Astrocyte (in vitro differentiated cells and primary cell): ENCODE results near the gene GOLGA7B. TPM values are rescaled to one million over a fixed set of nuclear protein-coding genes. Genes with fewer than 3 reads are reported as not detected.

ENCODE experiments used
- DNase-seq: peaks from one replicate; pipeline ENCODE4 v3.0.0-alpha.2; 2010; ENCODE audit warnings: low read depth
- FAIRE-seq: peaks from 2 replicates; lab custom pipeline; 2011; peaks lifted over from hg19 to GRCh38; lab: Jason Lieb, UNC
- H2AFZ ChIP-seq: 2 replicates; pipeline ENCODE4 v1.6.0; 2012; ENCODE audit warnings: low read depth, low read length, inconsistent platforms
- H3K27ac ChIP-seq: 2 replicates; pipeline ENCODE4 v1.5.1; 2011; ENCODE audit warnings: low read depth, low read length, inconsistent platforms
- H3K27me3 ChIP-seq: 2 replicates; pipeline ENCODE4 v1.6.0; 2011; ENCODE audit warnings: low read length, inconsistent platforms; ENCODE audit not compliant: insufficient read depth
- H3K36me3 ChIP-seq: 2 replicates; pipeline ENCODE4 v1.5.1; 2011; ENCODE audit warnings: low read length, inconsistent platforms; ENCODE audit not compliant: insufficient read depth
- H3K4me1 ChIP-seq: 2 replicates; pipeline ENCODE4 v1.5.1; 2011; ENCODE audit warnings: low read length, inconsistent platforms; ENCODE audit not compliant: insufficient read depth
- H3K4me2 ChIP-seq: 2 replicates; pipeline ENCODE4 v1.6.0; 2012; ENCODE audit warnings: low read length, inconsistent platforms
- H3K4me3 ChIP-seq: 2 replicates; pipeline ENCODE4 v1.5.1; 2011; ENCODE audit warnings: low read depth, mild to moderate bottlenecking, low read length, inconsistent platforms; ENCODE audit not compliant: insufficient read depth
- H3K79me2 ChIP-seq: 2 replicates; pipeline ENCODE4 v1.6.0; 2012; ENCODE audit warnings: mild to moderate bottlenecking, low read length, inconsistent platforms; ENCODE audit not compliant: insufficient read depth
- H3K9ac ChIP-seq: 2 replicates; pipeline ENCODE4 v1.6.0; 2012; ENCODE audit warnings: mild to moderate bottlenecking, low read length, inconsistent platforms
- H3K9me3 ChIP-seq: 2 replicates; pipeline ENCODE4 v1.5.1; 2012; ENCODE audit warnings: low read depth, mild to moderate bottlenecking, low read length, inconsistent platforms; ENCODE audit not compliant: insufficient read depth
- H4K20me1 ChIP-seq: 2 replicates; pipeline ENCODE4 v1.6.0; 2012; ENCODE audit warnings: low read length, inconsistent platforms; ENCODE audit not compliant: insufficient read depth
- H3K27ac Mint-ChIP-seq: one replicate; pipeline ENCODE4 v1.8.0; 2021; ENCODE audit warnings: mild to moderate bottlenecking, mixed read lengths; ENCODE audit not compliant: unreplicated experiment
- H3K27me3 Mint-ChIP-seq: one replicate; pipeline ENCODE4 v1.8.0; 2021; ENCODE audit warnings: low read depth, mixed read lengths; ENCODE audit not compliant: unreplicated experiment
- H3K36me3 Mint-ChIP-seq: one replicate; pipeline ENCODE4 v1.8.0; 2021; ENCODE audit warnings: low read depth, mixed read lengths; ENCODE audit not compliant: unreplicated experiment
- H3K4me1 Mint-ChIP-seq: one replicate; pipeline ENCODE4 v1.8.0; 2021; ENCODE audit warnings: low read depth, mixed read lengths; ENCODE audit not compliant: unreplicated experiment
- H3K4me3 Mint-ChIP-seq: one replicate; pipeline ENCODE4 v1.8.0; 2021; ENCODE audit warnings: mild to moderate bottlenecking, moderate library complexity, mixed read lengths; ENCODE audit not compliant: unreplicated experiment
- H3K9me3 Mint-ChIP-seq: one replicate; pipeline ENCODE4 v1.8.0; 2021; ENCODE audit warnings: mild to moderate bottlenecking, mixed read lengths; ENCODE audit not compliant: unreplicated experiment
- EZH2 ChIP-seq: IDR thresholded peaks from 2 replicates; pipeline ENCODE4 v1.6.1; 2012; ENCODE audit warnings: mild to moderate bottlenecking, low read length, inconsistent platforms; ENCODE audit not compliant: insufficient read depth
- total RNA-seq: library from RNA; stranded (reverse); gene quantifications from 2 replicates; pipeline ENCODE4 v1.2.1, GENCODE V29; 2021
- TF ChIP-seq, protein P1 (sequence below): IDR thresholded peaks from 2 replicates; pipeline ENCODE4 v1.5.1; 2011; ENCODE audit warnings: low read depth, mild to moderate bottlenecking, inconsistent platforms, low read length, moderate library complexity; ENCODE audit not compliant: insufficient read depth

GOLGA7B gene
- total RNA-seq, 1 donor from 2014 or later: 0.16 TPM

DNA sequence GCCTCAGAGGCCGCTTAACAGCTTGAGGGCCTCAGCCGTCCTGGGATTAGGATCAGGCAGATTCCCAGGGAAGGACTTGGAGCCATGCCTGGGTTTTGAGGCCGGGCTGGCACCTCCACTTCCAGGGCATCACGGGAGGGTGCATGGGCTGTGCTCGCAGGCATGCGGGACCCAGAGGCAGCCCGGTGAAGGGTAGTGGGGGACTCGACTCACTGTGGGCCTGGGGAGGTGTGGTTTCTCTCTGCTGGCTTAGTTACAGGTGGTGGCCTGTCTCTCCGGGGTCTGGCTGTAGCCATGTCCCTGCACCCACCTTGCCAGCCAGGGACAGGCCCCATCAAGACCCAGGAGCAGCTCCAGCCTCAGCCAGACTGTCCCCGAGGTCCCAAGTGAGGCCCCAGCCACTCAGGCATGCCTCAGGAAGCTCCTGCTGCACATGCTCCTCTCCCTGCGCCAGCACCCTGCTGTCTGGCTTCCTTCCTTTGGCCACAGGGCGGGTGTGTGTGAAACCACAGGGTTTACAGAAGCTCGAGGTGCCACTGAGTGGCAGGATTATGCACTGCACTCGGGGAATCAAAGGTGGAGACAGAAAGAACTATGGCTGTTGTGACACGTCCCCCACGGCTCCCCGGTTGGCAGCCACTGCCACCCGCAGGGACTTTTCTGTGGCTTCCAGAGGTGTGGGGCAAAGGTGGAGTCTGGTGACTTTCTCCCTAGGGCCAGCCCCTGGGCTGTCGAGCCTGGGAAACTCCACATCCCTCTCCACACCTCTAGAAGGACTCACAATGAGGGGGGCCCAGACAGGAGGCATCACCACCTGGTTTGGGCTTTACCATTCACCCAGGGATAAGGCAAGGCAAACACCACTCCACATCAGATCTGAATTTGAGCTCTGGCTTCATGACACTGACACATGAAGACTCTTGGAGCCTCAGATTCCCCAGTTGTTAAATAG, 19.7 kb downstream of the GOLGA7B start:
- Histone ChIP-seq H3K4me3 (no peak overlapping the region), H3K4me2 (peak overlapping the region; percentile 44), H3K27me3 (peaks cover 43% of the 10 kb centered on the region), H3K27ac (no peak overlapping the region), H3K9me3 (no peaks in the 10 kb centered on the region), H3K4me1 (peaks cover 5% of the 10 kb centered on the region), H2AFZ (peak overlapping the region; percentile 81), H3K36me3 (no peaks in the 10 kb centered on the region), H4K20me1 (no peaks in the 10 kb centered on the region), H3K9ac (no peak overlapping the region), H3K79me2 (no peaks in the 10 kb centered on the region)
- DNase-seq (peak; percentile 72), FAIRE-seq (peak; percentile 79)
- TF ChIP-seq, protein P1, sequence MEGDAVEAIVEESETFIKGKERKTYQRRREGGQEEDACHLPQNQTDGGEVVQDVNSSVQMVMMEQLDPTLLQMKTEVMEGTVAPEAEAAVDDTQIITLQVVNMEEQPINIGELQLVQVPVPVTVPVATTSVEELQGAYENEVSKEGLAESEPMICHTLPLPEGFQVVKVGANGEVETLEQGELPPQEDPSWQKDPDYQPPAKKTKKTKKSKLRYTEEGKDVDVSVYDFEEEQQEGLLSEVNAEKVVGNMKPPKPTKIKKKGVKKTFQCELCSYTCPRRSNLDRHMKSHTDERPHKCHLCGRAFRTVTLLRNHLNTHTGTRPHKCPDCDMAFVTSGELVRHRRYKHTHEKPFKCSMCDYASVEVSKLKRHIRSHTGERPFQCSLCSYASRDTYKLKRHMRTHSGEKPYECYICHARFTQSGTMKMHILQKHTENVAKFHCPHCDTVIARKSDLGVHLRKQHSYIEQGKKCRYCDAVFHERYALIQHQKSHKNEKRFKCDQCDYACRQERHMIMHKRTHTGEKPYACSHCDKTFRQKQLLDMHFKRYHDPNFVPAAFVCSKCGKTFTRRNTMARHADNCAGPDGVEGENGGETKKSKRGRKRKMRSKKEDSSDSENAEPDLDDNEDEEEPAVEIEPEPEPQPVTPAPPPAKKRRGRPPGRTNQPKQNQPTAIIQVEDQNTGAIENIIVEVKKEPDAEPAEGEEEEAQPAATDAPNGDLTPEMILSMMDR: peak; percentile 68
- peak; percentile 0 for TF ChIP-seq EZH2
- Mint-ChIP-seq H3K4me3 (peak overlapping the region; percentile 60), H3K4me1 (no peaks in the 10 kb centered on the region), H3K27me3 (peaks cover 46% of the 10 kb centered on the region), H3K27ac (no peak overlapping the region), H3K9me3 (no peaks in the 10 kb centered on the region), H3K36me3 (no peaks in the 10 kb centered on the region)

DNA sequence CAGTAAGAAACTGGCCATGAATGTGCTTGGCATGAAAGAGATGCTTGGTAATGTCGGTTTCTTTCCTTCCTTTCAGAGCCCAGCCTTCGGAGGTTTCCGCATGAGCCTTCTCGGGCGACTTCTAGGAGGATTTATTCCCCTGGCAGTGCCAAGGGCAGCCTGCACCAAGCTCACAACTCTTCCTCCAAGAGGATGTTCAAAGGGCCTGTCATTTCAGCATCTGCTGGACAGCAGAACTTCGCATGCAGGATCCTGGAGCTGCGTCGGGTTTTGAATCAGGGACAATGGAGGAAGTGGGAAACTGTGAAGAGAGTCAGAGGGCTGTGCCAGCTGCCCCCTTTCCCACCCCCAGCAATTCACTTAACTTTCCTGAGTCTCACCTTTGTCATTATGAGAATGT, 21.3 kb downstream of the GOLGA7B start:
- no peak overlapping the region for H3K27ac ChIP-seq
- H3K4me2 ChIP-seq: no peak overlapping the region
- H3K79me2 ChIP-seq: no peaks in the 10 kb centered on the region
- no peak overlapping the region for H3K4me3 ChIP-seq
- peaks cover 46% of the 10 kb centered on the region for H3K27me3 ChIP-seq
- no peaks in the 10 kb centered on the region for H3K36me3 ChIP-seq
- H3K27me3 Mint-ChIP-seq: peaks cover 53% of the 10 kb centered on the region
- no peak overlapping the region for H3K27ac Mint-ChIP-seq
- H3K4me1 ChIP-seq: peaks cover 5% of the 10 kb centered on the region
- no peak for DNase-seq
- H3K9ac ChIP-seq: no peak overlapping the region
- no peak for FAIRE-seq
- H3K9me3 Mint-ChIP-seq: no peaks in the 10 kb centered on the region
- H3K4me3 Mint-ChIP-seq: no peak overlapping the region
- no peaks in the 10 kb centered on the region for H3K9me3 ChIP-seq
- H3K36me3 Mint-ChIP-seq: no peaks in the 10 kb centered on the region
- H4K20me1 ChIP-seq: no peaks in the 10 kb centered on the region
- H2AFZ ChIP-seq: no peak overlapping the region
- no peak for TF ChIP-seq EZH2
- TF ChIP-seq, protein P1: no peak
- H3K4me1 Mint-ChIP-seq: no peaks in the 10 kb centered on the region

DNA sequence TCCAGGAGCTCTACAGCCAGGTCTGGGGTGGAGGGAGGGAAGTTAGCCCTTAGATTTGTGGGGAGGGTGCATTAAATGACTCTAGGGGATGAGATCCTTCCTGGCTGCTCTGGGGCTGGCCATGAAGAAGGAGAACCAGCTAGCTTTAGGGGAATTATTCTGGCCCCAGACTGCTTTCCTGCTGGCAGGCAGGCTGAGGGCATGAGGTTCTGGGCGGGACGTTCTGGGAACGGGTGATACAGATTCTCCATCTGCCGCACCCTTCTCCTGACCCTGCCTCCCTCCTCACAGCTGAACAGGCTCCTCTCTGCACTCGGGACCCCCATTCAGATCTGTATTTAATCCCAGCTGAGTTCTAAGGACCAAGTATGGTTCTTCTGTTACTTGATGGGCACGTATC, 23.9 kb downstream of the GOLGA7B start:
- no peak overlapping the region for H3K4me3 Mint-ChIP-seq
- no peak overlapping the region for H3K27ac Mint-ChIP-seq
- H3K27me3 ChIP-seq: peaks cover 52% of the 10 kb centered on the region
- H3K36me3 ChIP-seq: no peaks in the 10 kb centered on the region
- H4K20me1 ChIP-seq: no peaks in the 10 kb centered on the region
- no peak overlapping the region for H2AFZ ChIP-seq
- H3K4me2 ChIP-seq: no peak overlapping the region
- no peak overlapping the region for H3K9ac ChIP-seq
- H3K4me1 ChIP-seq: peaks cover 5% of the 10 kb centered on the region
- H3K4me3 ChIP-seq: no peak overlapping the region
- H3K9me3 ChIP-seq: no peaks in the 10 kb centered on the region
- no peaks in the 10 kb centered on the region for H3K4me1 Mint-ChIP-seq
- no peaks in the 10 kb centered on the region for H3K79me2 ChIP-seq
- peaks cover 56% of the 10 kb centered on the region for H3K27me3 Mint-ChIP-seq
- FAIRE-seq: no peak
- DNase-seq: no peak
- H3K27ac ChIP-seq: no peak overlapping the region
- no peaks in the 10 kb centered on the region for H3K9me3 Mint-ChIP-seq
- TF ChIP-seq, protein P1: no peak
- TF ChIP-seq EZH2: no peak
- no peaks in the 10 kb centered on the region for H3K36me3 Mint-ChIP-seq
